22Rv1 (cell line): ENCODE results near the gene PPP2R3A.

ENCODE experiments used
- H3K27ac ChIP-seq: fragments of 450-650 bp; 2 replicates; pipeline ENCODE4 v1.5.1; 2017
- CTCF ChIP-seq: fragments of 450-650 bp; IDR thresholded peaks from 2 replicates; pipeline ENCODE4 v1.5.1; 2017; ENCODE audit warnings: mild to moderate bottlenecking
- ZFX ChIP-seq: fragments of 450-650 bp; IDR thresholded peaks from 2 replicates; pipeline ENCODE4 v1.6.1; 2017; ENCODE audit warnings: antibody characterized with exemption, borderline replicate concordance

The PPP2R3A gene

GRCh38 chr3:136036306-136036705, 70.8 kb downstream of the PPP2R3A start:
- H3K27ac ChIP-seq: no peak overlapping the region
- TF ChIP-seq CTCF: no peak
- TF ChIP-seq ZFX: no peak

GRCh38 chr3:136038668-136039067, 73.1 kb downstream of the PPP2R3A start:
- H3K27ac ChIP-seq: no peak overlapping the region
- TF ChIP-seq ZFX (no peak), CTCF (no peak)

GRCh38 chr3:136042608-136043221, 77.2 kb downstream of the PPP2R3A start:
- TF ChIP-seq ZFX: no peak
- TF ChIP-seq CTCF: peak; percentile 81
- H3K27ac ChIP-seq: no peak overlapping the region

GRCh38 chr3:136044980-136045745, 79.6 kb downstream of the PPP2R3A start:
- TF ChIP-seq CTCF (no peak), ZFX (no peak)
- H3K27ac ChIP-seq: no peak overlapping the region

- TF ChIP-seq ZFX (no peak), CTCF (no peak)
- no peak overlapping the region for H3K27ac ChIP-seq
Measured at GRCh38 chr3:136048068-136048467, 82.5 kb downstream of the PPP2R3A start.

GRCh38 chr3:136050250-136050649, 84.7 kb downstream of the PPP2R3A start:
- no peak overlapping the region for H3K27ac ChIP-seq
- TF ChIP-seq ZFX: no peak
- no peak for TF ChIP-seq CTCF

- TF ChIP-seq ZFX: no peak
- no peak for TF ChIP-seq CTCF
Measured at GRCh38 chr3:136055491-136055890, 90.0 kb downstream of the PPP2R3A start.

More at GRCh38 chr3:136055491-136055890, 90.0 kb downstream of the PPP2R3A start:
- H3K27ac ChIP-seq: no peak overlapping the region
